HEK293T (cell line): Measurements from ENCODE around the gene SLC2A4.

Experiments used
- BHLHE40 ChIP-seq: fragments of 450-650 bp; IDR thresholded peaks from 2 replicates; pipeline ENCODE4 v1.6.1; 2016; ENCODE audit warnings: mild to moderate bottlenecking, moderate library complexity, borderline replicate concordance
- ELF4 ChIP-seq: fragments of 450-650 bp; IDR thresholded peaks from 2 replicates; pipeline ENCODE4 v1.6.1; 2017; ENCODE audit warnings: antibody characterized with exemption
- FOXA1 ChIP-seq: fragments of 450-650 bp; IDR thresholded peaks from 2 replicates; pipeline ENCODE4 v1.6.1; 2016; ENCODE audit warnings: mild to moderate bottlenecking
- FOXK2 ChIP-seq: fragments of 450-650 bp; IDR thresholded peaks from 2 replicates; pipeline ENCODE4 v1.6.1; 2016; ENCODE audit warnings: mild to moderate bottlenecking
- L3MBTL2 ChIP-seq: fragments of 450-650 bp; conservative IDR thresholded peaks from 2 replicates; pipeline ENCODE4 v1.6.1; 2016; ENCODE audit warnings: mild to moderate bottlenecking
- PKNOX1 ChIP-seq: fragments of 450-650 bp; IDR thresholded peaks from 2 replicates; pipeline ENCODE4 v1.6.1; 2016
- SP1 ChIP-seq: fragments of 450-650 bp; IDR thresholded peaks from 2 replicates; pipeline ENCODE4 v1.6.1; 2017
- SUZ12 ChIP-seq: fragments of 450-650 bp; IDR thresholded peaks from 2 replicates; pipeline ENCODE4 v1.6.1; 2016; ENCODE audit warnings: mild to moderate bottlenecking
- TARDBP ChIP-seq: fragments of 450-650 bp; IDR thresholded peaks from 2 replicates; pipeline ENCODE4 v1.6.1; 2016
- ZNF384 ChIP-seq: fragments of 450-650 bp; IDR thresholded peaks from 2 replicates; pipeline ENCODE4 v1.6.1; 2016

GRCh38 chr17:7322520-7323194 lies 41.1 kb downstream of the SLC2A4 start:
- no peak for TF ChIP-seq SUZ12
- TF ChIP-seq SP1, result no peak
- no peak for TF ChIP-seq BHLHE40
- no peak for TF ChIP-seq ZNF384
- TF ChIP-seq PKNOX1, result no peak
- no peak for TF ChIP-seq TARDBP
- TF ChIP-seq ELF4, result no peak
- no peak for TF ChIP-seq FOXA1
- no peak for TF ChIP-seq L3MBTL2
- TF ChIP-seq FOXK2, result no peak
